HepG2 (cell line): ENCODE data around the gene RASL12. TPM values are rescaled to one million over a fixed set of nuclear protein-coding genes. Genes with fewer than 3 reads are reported as not detected.
A peak's percentile ranks its signal among the peaks of the same experiment; 100 is the strongest.

ENCODE experiments used
- ARID4A ChIP-seq: sonication (generic); formaldehyde crosslinking; IDR thresholded peaks from 2 replicates; pipeline ENCODE4 v1.5.0; 2020; ENCODE audit warnings: mild to moderate bottlenecking, missing genetic modification reagents, borderline replicate concordance
- BCL6 ChIP-seq: IDR thresholded peaks from 2 replicates; pipeline ENCODE4 v1.6.1; 2016; ENCODE audit warnings: missing genetic modification reagents, missing compliant biosample characterization
- CBX2 ChIP-seq, 2 experiments: fragments of 200-600 bp in 1 of 2; sonication (generic); formaldehyde crosslinking in 1 of 2; IDR thresholded peaks; 2 replicates each; pipeline versions ENCODE4 v1.7.0 to v1.8.1; 2018 to 2022; ENCODE audit warnings: low read depth in 2 of 2, low read length in 1 of 2, mild to moderate bottlenecking in 1 of 2, missing genetic modification reagents in 1 of 2
- CENPT ChIP-seq: sonication (generic); formaldehyde crosslinking; IDR thresholded peaks from 2 replicates; pipeline ENCODE4 v1.8.0; 2022; ENCODE audit warnings: low read depth, mild to moderate bottlenecking, moderate library complexity, missing genetic modification reagents
- FUBP1 ChIP-seq: sonication (generic); formaldehyde crosslinking; IDR thresholded peaks from 2 replicates; pipeline ENCODE4 v1.5.1; 2020; ENCODE audit warnings: missing genetic modification reagents, mild to moderate bottlenecking, borderline replicate concordance
- GPBP1L1 ChIP-seq: sonication (generic); formaldehyde crosslinking; IDR thresholded peaks from 2 replicates; pipeline ENCODE4 v1.5.0; 2020; ENCODE audit warnings: mild to moderate bottlenecking, missing genetic modification reagents
- ISL2 ChIP-seq: sonication (generic); formaldehyde crosslinking; IDR thresholded peaks from 2 replicates; pipeline ENCODE4 v1.5.0; 2020; ENCODE audit warnings: missing genetic modification reagents
- KAT8 ChIP-seq: IDR thresholded peaks from 2 replicates; pipeline ENCODE4 v1.6.1; 2016; ENCODE audit warnings: missing genetic modification reagents, missing compliant biosample characterization
- KDM4B ChIP-seq: sonication (generic); formaldehyde crosslinking; IDR thresholded peaks from 2 replicates; pipeline ENCODE4 v1.4.0; 2020; ENCODE audit warnings: missing genetic modification reagents
- NR3C1 ChIP-seq: sonication (generic); formaldehyde crosslinking; IDR thresholded peaks from 2 replicates; pipeline ENCODE4 v1.4.0; 2020; ENCODE audit warnings: missing genetic modification reagents
- PBX2 ChIP-seq: IDR thresholded peaks from 2 replicates; pipeline ENCODE4 v1.6.1; 2016; ENCODE audit warnings: control low read depth
- SAP130 ChIP-seq: IDR thresholded peaks from 2 replicates; pipeline ENCODE4 v1.6.1; 2016; ENCODE audit warnings: low read depth
- SNRNP70 ChIP-seq: fragments of 200-400 bp; formaldehyde crosslinking; IDR thresholded peaks from 2 replicates; pipeline ENCODE4 v1.6.1; 2017; ENCODE audit warnings: mild to moderate bottlenecking, low read depth, low read length, moderate library complexity
- THAP11 ChIP-seq: IDR thresholded peaks from 2 replicates; pipeline ENCODE4 v1.6.1; 2016; ENCODE audit warnings: missing biosample characterization, missing genetic modification reagents
- ZFX ChIP-seq: sonication (generic); formaldehyde crosslinking; IDR thresholded peaks from 2 replicates; pipeline ENCODE4 v1.4.0; 2020; ENCODE audit warnings: mild to moderate bottlenecking, low read depth, missing genetic modification reagents, moderate library complexity
- ZFYVE20 ChIP-seq: sonication (generic); formaldehyde crosslinking; IDR thresholded peaks from 2 replicates; pipeline ENCODE4 v1.8.0; 2023; ENCODE audit warnings: low read depth, mild to moderate bottlenecking, moderate library complexity, missing genetic modification reagents, borderline replicate concordance
- ZNF296 ChIP-seq: sonication (generic); formaldehyde crosslinking; conservative IDR thresholded peaks from 2 replicates; pipeline ENCODE4 v1.5.0; 2020; ENCODE audit warnings: mild to moderate bottlenecking, missing genetic modification reagents
- ZNF558 ChIP-seq: sonication (generic); formaldehyde crosslinking; IDR thresholded peaks from 2 replicates; pipeline ENCODE4 v1.9.0; 2022; ENCODE audit warnings: mild to moderate bottlenecking, missing genetic modification reagents, borderline replicate concordance
- ZNF678 ChIP-seq: sonication (generic); formaldehyde crosslinking; IDR thresholded peaks from 2 replicates; pipeline ENCODE4 v1.4.0; 2020; ENCODE audit warnings: mild to moderate bottlenecking, missing genetic modification reagents
- ZNF709 ChIP-seq: sonication (generic); formaldehyde crosslinking; IDR thresholded peaks from 2 replicates; pipeline ENCODE4 v1.5.0; 2020; ENCODE audit warnings: mild to moderate bottlenecking, missing genetic modification reagents
- ZNF850 ChIP-seq: sonication (generic); formaldehyde crosslinking; conservative IDR thresholded peaks from 2 replicates; pipeline ENCODE4 v1.9.0; 2021; ENCODE audit warnings: mild to moderate bottlenecking, missing genetic modification reagents
- polyA plus RNA-seq, 8 experiments: library from polyadenylated mRNA; depleted of rRNA in 3 of 8; stranded (reverse) in 7 of 8; unstranded in 1 of 8; fragments of >200 nt; fragmentation: Illumina TruSeq in 4 of 8; extraction: Trizol in 4 of 8; gene quantifications; 2 replicates each; pipeline versions ENCODE4 v1.2.1 to v1.2.3, GENCODE V29; 2011 to 2016; ENCODE audit warnings: low read depth in 4 of 8, missing spikeins in 1 of 8, mixed read lengths in 1 of 8; ENCODE audit not compliant: insufficient read depth in 1 of 8
- total RNA-seq, 5 experiments: library from RNA; depleted of rRNA; stranded (reverse); fragments of >200 nt; fragmentation: Illumina TruSeq; extraction: Trizol; gene quantifications; 2 replicates each; pipeline ENCODE4 v1.2.3, GENCODE V29; 2016; ENCODE audit warnings: low read depth in 1 of 5

RASL12 gene
- total and polyA plus RNA-seq, 2 of the 13 experiments (the other 11 are each of a cell fraction or from before 2014, with no cell fraction given): 0.16 to 0.55 TPM

GRCh38 chr15:65054333-65055200 is 13.2 kb downstream of the RASL12 start (continued):
- TF ChIP-seq CBX2 (IDR thresholded peaks at IDR 0.05; ENCODE audit: low read depth, low read length) (no peak), CBX2 (CRISPR knock-in tag; IDR thresholded peaks at IDR 0.05; ENCODE audit: low read depth) (no peak), GPBP1L1 (CRISPR knock-in tag) (no peak), THAP11 (CRISPR knock-in tag) (peak; percentile 56; the same call in 1 of the 2 replicates), BCL6 (CRISPR knock-in tag) (0 out of 2 replicates have a peak, but pooled peaks have one; percentile 28), ZNF850 (CRISPR knock-in tag) (no peak), ISL2 (CRISPR knock-in tag) (no peak), ZNF709 (CRISPR knock-in tag) (no peak), SNRNP70 (no peak), ZFX (CRISPR knock-in tag) (peak; percentile 80), ZNF296 (CRISPR knock-in tag) (no peak), NR3C1 (no peak), ZNF678 (CRISPR knock-in tag) (no peak; the same call in 1 of the 2 replicates), FUBP1 (CRISPR knock-in tag) (no peak), ARID4A (peak; percentile 67), KAT8 (CRISPR knock-in tag) (no peak), CENPT (CRISPR knock-in tag) (0 out of 2 replicates have a peak, but pooled peaks have one; percentile 60), ZFYVE20 (CRISPR knock-in tag) (no peak), KDM4B (no peak), ZNF558 (no peak), PBX2 (CRISPR knock-in tag) (no peak), SAP130 (CRISPR knock-in tag) (peak; percentile 67)
